HG02885 (cell line): ENCODE data around the gene CCDC80.

Source experiments
- ATAC-seq: cut with Tn5 transposase; IDR thresholded peaks from one replicate; pipeline ENCODE4 v1.9.1; 2021; ENCODE audit warnings: mild to moderate bottlenecking; ENCODE audit not compliant: unreplicated experiment, poor library complexity

Gene CCDC80

GRCh38 chr3:112555535-112556170 is 85.3 kb downstream of the CCDC80 start:
- no peak for ATAC-seq

- no peak for ATAC-seq
Observed at GRCh38 chr3:112550859-112551258, 90.1 kb downstream of the CCDC80 start.
